NT2/D1 (cell line): Measurements from ENCODE around the gene DYSF.

ENCODE experiments used
- DNase-seq: peaks from one replicate; pipeline ENCODE4 v3.0.0-alpha.2; 2011; ENCODE audit warnings: low read depth, low spot score
- H3K27me3 ChIP-seq: 2 replicates; pipeline ENCODE4 v1.6.0; 2011; ENCODE audit warnings: mild to moderate bottlenecking; ENCODE audit not compliant: insufficient read length, insufficient read depth
- H3K36me3 ChIP-seq: 2 replicates; pipeline ENCODE4 v1.6.1; 2011; ENCODE audit warnings: mild to moderate bottlenecking, low read length, mixed read lengths; ENCODE audit not compliant: insufficient read depth, insufficient read length
- H3K4me1 ChIP-seq: 2 replicates; pipeline ENCODE4 v1.5.1; 2011; ENCODE audit not compliant: insufficient read depth, insufficient read length
- H3K4me3 ChIP-seq: 2 replicates; pipeline ENCODE4 v1.5.1; 2011; ENCODE audit warnings: low read depth; ENCODE audit not compliant: insufficient read length
- H3K9ac ChIP-seq: 2 replicates; pipeline ENCODE4 v1.6.0; 2011; ENCODE audit warnings: low read depth; ENCODE audit not compliant: insufficient read length
- H3K9me3 ChIP-seq: 2 replicates; pipeline ENCODE4 v1.5.1; 2011; ENCODE audit warnings: mild to moderate bottlenecking, low read length; ENCODE audit not compliant: insufficient read depth
- SUZ12 ChIP-seq: IDR thresholded peaks from 2 replicates; pipeline ENCODE4 v1.6.1; 2011; ENCODE audit not compliant: insufficient read length, insufficient read depth; ENCODE audit errors: extremely low read depth
- YY1 ChIP-seq: IDR thresholded peaks from 2 replicates; pipeline ENCODE4 v1.6.1; 2011; ENCODE audit not compliant: insufficient read length, insufficient read depth
- ZNF274 ChIP-seq: IDR thresholded peaks from 2 replicates; pipeline ENCODE4 v1.6.1; 2011; ENCODE audit warnings: mild to moderate bottlenecking, low read depth, low read length

DYSF gene

GRCh38 chr2:71578767-71579342 is 125.5 kb downstream of the DYSF start:
- H3K9me3 ChIP-seq = no peaks in the 10 kb centered on the region
- no peak for DNase-seq
- TF ChIP-seq SUZ12 (no peak), YY1 (no peak), ZNF274 (no peak)
- H3K27me3 ChIP-seq = no peaks in the 10 kb centered on the region
- H3K9ac ChIP-seq = no peak overlapping the region
- no peaks in the 10 kb centered on the region for H3K4me1 ChIP-seq
- peaks cover 3% of the 10 kb centered on the region for H3K36me3 ChIP-seq
- H3K4me3 ChIP-seq = no peak overlapping the region

- no peaks in the 10 kb centered on the region for H3K9me3 ChIP-seq
- peaks cover 3% of the 10 kb centered on the region for H3K36me3 ChIP-seq
- H3K27me3 ChIP-seq = no peaks in the 10 kb centered on the region
- no peak for DNase-seq
- H3K4me1 ChIP-seq = no peaks in the 10 kb centered on the region
- no peak overlapping the region for H3K4me3 ChIP-seq
- no peak overlapping the region for H3K9ac ChIP-seq
- TF ChIP-seq SUZ12 (no peak), ZNF274 (no peak), YY1 (no peak)
These were observed 127.7 kb downstream of the DYSF start for GRCh38 chr2:71581026-71581425.

GRCh38 chr2:71583876-71584275 is 130.5 kb downstream of the DYSF start:
- no peak overlapping the region for H3K9ac ChIP-seq
- H3K9me3 ChIP-seq = no peaks in the 10 kb centered on the region
- no peaks in the 10 kb centered on the region for H3K27me3 ChIP-seq
- TF ChIP-seq SUZ12 (no peak), YY1 (no peak), ZNF274 (no peak)
- H3K4me1 ChIP-seq = peaks cover 3% of the 10 kb centered on the region
- peaks cover 3% of the 10 kb centered on the region for H3K36me3 ChIP-seq
- H3K4me3 ChIP-seq = no peak overlapping the region
- no peak for DNase-seq

- Histone ChIP-seq H3K36me3 (peaks cover 8% of the 10 kb centered on the region), H3K4me1 (peaks cover 10% of the 10 kb centered on the region), H3K27me3 (no peaks in the 10 kb centered on the region), H3K9me3 (no peaks in the 10 kb centered on the region), H3K9ac (no peak overlapping the region), H3K4me3 (no peak overlapping the region)
- TF ChIP-seq YY1 (no peak), ZNF274 (no peak), SUZ12 (no peak)
- DNase-seq = no peak
These were observed 133.1 kb downstream of the DYSF start for GRCh38 chr2:71586471-71586870.

DNA sequence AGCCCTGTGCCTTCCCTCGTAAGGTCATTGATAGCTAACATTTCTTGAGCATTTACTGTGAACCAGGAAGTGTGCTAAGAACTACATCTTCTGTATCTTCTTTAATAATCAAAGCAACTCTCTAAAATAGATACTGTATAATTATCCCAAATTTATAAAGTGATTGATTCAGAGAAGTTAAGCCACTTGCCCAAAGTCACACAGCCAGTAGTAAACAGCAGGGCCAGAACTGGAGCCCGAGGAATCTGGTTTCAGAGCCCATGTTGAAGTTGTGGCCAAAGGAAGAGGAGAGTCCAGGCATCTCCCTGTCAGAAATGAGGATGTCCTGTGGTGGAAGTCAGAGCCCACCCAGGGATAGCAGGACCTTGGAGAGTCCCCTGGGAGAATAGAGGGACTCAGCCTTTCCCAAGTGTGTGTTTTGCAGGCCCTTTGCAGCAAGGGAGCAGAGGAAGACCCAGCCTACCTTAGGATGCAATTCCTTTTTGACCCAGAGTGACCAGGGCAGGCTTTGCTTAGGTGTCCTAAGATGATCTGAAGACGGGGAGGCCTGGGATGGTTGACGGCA is 134.2 kb downstream of the DYSF start:
- TF ChIP-seq ZNF274 = no peak
- peaks cover 11% of the 10 kb centered on the region for H3K36me3 ChIP-seq
- no peaks in the 10 kb centered on the region for H3K27me3 ChIP-seq
- no peaks in the 10 kb centered on the region for H3K9me3 ChIP-seq
- no peak overlapping the region for H3K4me3 ChIP-seq
- peaks cover 10% of the 10 kb centered on the region for H3K4me1 ChIP-seq
- no peak for DNase-seq
- no peak overlapping the region for H3K9ac ChIP-seq

DNA sequence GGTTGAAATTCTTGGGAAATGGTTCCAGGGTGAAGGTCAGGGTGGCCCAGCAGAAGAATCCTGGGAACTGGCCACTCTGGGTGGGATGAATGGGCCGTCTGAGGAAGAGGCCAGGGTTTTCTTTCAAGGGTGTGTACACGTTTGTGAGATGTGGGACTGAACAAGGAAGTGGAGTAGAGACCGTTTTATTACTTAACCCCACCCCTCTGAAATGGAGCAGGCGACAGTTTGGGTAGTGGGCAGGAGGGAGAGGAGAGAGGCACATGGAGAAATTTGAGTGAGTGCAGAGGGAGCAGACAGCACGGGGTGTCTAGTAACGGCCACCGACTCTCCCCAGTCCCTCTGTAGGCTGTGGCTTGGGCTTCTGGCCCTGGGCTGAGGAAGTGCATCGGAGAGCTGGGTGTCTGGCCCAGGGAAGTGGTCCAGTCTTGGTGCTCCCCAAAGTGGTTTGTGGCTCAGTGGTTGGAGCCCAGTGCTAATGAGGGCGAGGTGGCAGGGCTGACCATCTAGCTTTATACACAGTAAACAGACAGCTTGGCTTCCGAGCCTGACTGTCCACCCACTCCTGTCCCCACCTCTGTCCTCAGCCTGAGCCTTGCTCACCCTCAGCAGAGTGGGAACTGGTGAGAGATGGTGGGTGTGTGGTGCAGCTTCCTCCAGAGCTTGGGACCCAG is 135.3 kb downstream of the DYSF start:
- Histone ChIP-seq H3K4me3 (no peak overlapping the region), H3K4me1 (peaks cover 10% of the 10 kb centered on the region), H3K27me3 (no peaks in the 10 kb centered on the region), H3K36me3 (peaks cover 11% of the 10 kb centered on the region), H3K9me3 (no peaks in the 10 kb centered on the region), H3K9ac (no peak overlapping the region)
- DNase-seq = no peak
- TF ChIP-seq SUZ12 (no peak), ZNF274 (no peak), YY1 (no peak)

GRCh38 chr2:71589763-71590162 is 136.4 kb downstream of the DYSF start:
- TF ChIP-seq SUZ12 = no peak
- no peak for TF ChIP-seq ZNF274
- no peak for TF ChIP-seq YY1
- no peak overlapping the region for H3K4me3 ChIP-seq
- H3K9me3 ChIP-seq = no peaks in the 10 kb centered on the region
- peaks cover 11% of the 10 kb centered on the region for H3K36me3 ChIP-seq
- no peak overlapping the region for H3K9ac ChIP-seq
- H3K27me3 ChIP-seq = no peaks in the 10 kb centered on the region
- H3K4me1 ChIP-seq = peaks cover 10% of the 10 kb centered on the region
- peak; percentile 22 for DNase-seq
